Adrenal gland (tissue), 12 donors: ENCODE data around the gene FAIM2. TPM values are rescaled to one million over a fixed set of nuclear protein-coding genes. Genes with fewer than 3 reads are reported as not detected.

Experiments
- DNase-seq, 7 donors: peaks; one replicate each; pipeline ENCODE4 v3.0.0-alpha.2; 2019 to 2020
- H3K27ac ChIP-seq, 5 donors: fragments of 200-600 bp; sonication (generic) in 4 of 5; 1 replicate in 3 of 5; 2 replicates in 2 of 5; pipeline versions ENCODE4 v1.5.1 to v1.8.0; 2016 to 2020; ENCODE audit warnings: mild to moderate bottlenecking in 1 of 5
- H3K27me3 ChIP-seq: fragments of 200-600 bp; 2 replicates; pipeline ENCODE4 v1.8.0; 2021
- H3K36me3 ChIP-seq, 2 donors: fragments of 200-600 bp; replicated peaks in 1 of 2; 1 replicate in 1 of 2; 2 replicates in 1 of 2; pipeline versions ENCODE4 v1.5.1 to v1.8.0; 2018 to 2022
- H3K4me1 ChIP-seq, 2 donors: fragments of 200-600 bp; replicated peaks in 1 of 2; 1 replicate in 1 of 2; 2 replicates in 1 of 2; pipeline versions ENCODE4 v1.5.1 to v1.8.0; 2018 to 2021
- H3K4me3 ChIP-seq, 4 donors: fragments of 200-600 bp; sonication (generic) in 3 of 4; one replicate each; pipeline ENCODE4 v1.5.1; 2016 to 2018
- H3K9me3 ChIP-seq, 3 donors: fragments of 200-600 bp; sonication (generic) in 1 of 3; replicated peaks in 1 of 3; 1 replicate in 2 of 3; 2 replicates in 1 of 3; pipeline versions ENCODE4 v1.5.1 to v1.8.0; 2016 to 2021
- POLR2A ChIP-seq, 2 donors: fragments of 450-650 bp; IDR thresholded peaks; one replicate each; pipeline ENCODE4 v1.6.1; 2017; ENCODE audit warnings: antibody characterized with exemption in 2 of 2, mild to moderate bottlenecking in 2 of 2, moderate library complexity in 1 of 2
- WGBS, 4 donors: extraction: QIAGEN DNeasy Blood & Tissue Kit in 2 of 4; methylation state at CpG; one replicate each; pipeline versions ENCODE4 v1.1.5 to v1.1.7; 2013 to 2017; 5-methylcytosine and 5-hydroxymethylcytosine counted together
- intact Hi-C, 2 donors: fragments of 100-400 bp; cut with DNase I; formaldehyde crosslinking; loops; one replicate each; pipeline versions ENCODE4 v1.14.1 to v1.15.0; 2022 to 2023
- polyA plus RNA-seq, 3 donors: library from polyadenylated mRNA; stranded (reverse); fragments of 200-250 nt in 2 of 3; fragments of 350-450 nt in 1 of 3; fragmentation: Illumina TruSeq in 1 of 3; extraction: RNeasy Lipid Tissue Mini Kit (QIAGEN cat#74804) in 1 of 3; gene quantifications; one replicate each; pipeline ENCODE4 v1.2.3, GENCODE V29; 2013 to 2014
- total RNA-seq, 9 donors: library from RNA; depleted of rRNA in 4 of 9; stranded (reverse); fragments of >200 nt in 4 of 9; fragments of 120-200 nt in 1 of 9; fragmentation: NEBNext Ultra II Directional in 1 of 9; extraction: Animal tissue kit (Norgen Biotek cat#: 25700) in 1 of 9; gene quantifications; one replicate each; pipeline versions ENCODE4 v1.1.0 to v1.2.4, GENCODE V29; 2013 to 2023
- TF ChIP-seq, protein P1 (sequence below), 6 experiments: fragments of 450-650 bp in 4 of 6; fragments of 200-600 bp in 2 of 6; sonication (generic) in 1 of 6; IDR thresholded peaks; 1 replicate in 5 of 6; 2 replicates in 1 of 6; pipeline versions ENCODE4 v1.5.1 to v1.8.0; 2016 to 2021; ENCODE audit warnings: antibody characterized with exemption in 6 of 6, mild to moderate bottlenecking in 2 of 6, moderate library complexity in 1 of 6
- donor health status: healthy with polysubstance abuse.
- donor health status: Bipolar disorder and iron deficiency.
- donor health status: DM: yes; HTN: yes; CAD: no.
- donor health status: DM: no; HTN: no; CAD: no.
- donor health status: DM: no; HTN: no; CAD: no.
- donor health status: DM: yes; HTN: yes; CAD: no.

FAIM2 gene
- total and polyA plus RNA-seq, 12 donors: 0.35 to 50.8 (median 8.7) TPM

DNA sequence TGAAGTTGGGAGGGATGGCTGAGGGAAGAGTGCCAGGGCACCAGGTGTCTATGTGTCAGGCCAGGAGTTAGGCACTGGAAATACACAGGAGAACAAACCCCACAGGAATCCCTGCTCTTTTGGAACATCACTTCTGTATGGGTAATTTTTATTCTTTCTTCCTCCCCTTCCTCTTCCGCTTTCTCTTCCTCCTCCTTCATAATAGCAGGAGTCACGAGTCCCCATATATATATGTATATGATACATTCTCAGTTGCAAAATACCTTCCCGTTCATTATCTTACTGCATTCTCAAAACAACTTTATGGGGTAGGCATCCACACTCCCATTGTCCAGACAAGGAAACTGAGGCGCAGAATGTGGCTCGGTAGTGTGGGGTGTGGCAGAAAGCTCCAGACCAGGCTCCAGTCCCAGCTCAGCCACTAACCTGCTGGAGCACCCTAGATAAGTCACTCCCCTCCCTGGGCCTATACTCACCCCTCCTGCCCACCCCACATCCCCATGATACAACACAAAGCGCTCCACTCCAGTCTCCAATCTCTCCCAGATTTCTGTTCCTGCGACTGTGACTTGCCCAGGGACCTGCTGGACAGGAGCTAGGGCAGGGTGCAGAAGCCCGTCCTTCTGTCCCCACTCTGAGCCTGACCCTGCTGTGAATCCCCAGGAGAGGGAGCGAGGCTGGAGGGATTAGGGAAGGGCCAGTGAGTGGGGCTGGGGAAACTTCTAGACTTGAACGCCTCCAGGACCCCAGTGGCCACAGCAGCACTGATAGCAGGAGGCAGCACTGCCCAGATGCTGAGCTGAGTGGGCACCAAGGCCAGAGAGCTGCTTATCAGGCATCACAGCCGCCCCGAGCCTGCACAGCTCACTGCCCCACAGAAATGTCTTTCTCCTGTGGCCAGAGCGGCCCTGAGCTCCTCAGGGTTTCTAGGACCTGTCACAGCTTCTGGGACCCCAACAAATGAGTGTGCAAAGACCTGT, 45.5 kb upstream of the FAIM2 start:
- intact Hi-C loops: no loop called here
- 77 to 91% (median 78%) methylated on average over 9 to 13 of the region's 13 CpGs for WGBS, 4 donors
- Histone ChIP-seq H3K36me3 (no peaks in the 10 kb centered on the region), H3K9me3 (no peaks in the 10 kb centered on the region), H3K4me1 (peaks cover 0 to 35% of the 10 kb centered on the region in 2 donors), H3K4me3 (no peak overlapping the region), H3K27me3 (no peaks in the 10 kb centered on the region), H3K27ac (no peak overlapping the region)
- no peak for DNase-seq
- no peak for TF ChIP-seq POLR2A (IDR thresholded peaks at IDR 0.05)
- TF ChIP-seq, protein P1, sequence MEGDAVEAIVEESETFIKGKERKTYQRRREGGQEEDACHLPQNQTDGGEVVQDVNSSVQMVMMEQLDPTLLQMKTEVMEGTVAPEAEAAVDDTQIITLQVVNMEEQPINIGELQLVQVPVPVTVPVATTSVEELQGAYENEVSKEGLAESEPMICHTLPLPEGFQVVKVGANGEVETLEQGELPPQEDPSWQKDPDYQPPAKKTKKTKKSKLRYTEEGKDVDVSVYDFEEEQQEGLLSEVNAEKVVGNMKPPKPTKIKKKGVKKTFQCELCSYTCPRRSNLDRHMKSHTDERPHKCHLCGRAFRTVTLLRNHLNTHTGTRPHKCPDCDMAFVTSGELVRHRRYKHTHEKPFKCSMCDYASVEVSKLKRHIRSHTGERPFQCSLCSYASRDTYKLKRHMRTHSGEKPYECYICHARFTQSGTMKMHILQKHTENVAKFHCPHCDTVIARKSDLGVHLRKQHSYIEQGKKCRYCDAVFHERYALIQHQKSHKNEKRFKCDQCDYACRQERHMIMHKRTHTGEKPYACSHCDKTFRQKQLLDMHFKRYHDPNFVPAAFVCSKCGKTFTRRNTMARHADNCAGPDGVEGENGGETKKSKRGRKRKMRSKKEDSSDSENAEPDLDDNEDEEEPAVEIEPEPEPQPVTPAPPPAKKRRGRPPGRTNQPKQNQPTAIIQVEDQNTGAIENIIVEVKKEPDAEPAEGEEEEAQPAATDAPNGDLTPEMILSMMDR (IDR thresholded peaks at IDR 0.05): no peak

DNA sequence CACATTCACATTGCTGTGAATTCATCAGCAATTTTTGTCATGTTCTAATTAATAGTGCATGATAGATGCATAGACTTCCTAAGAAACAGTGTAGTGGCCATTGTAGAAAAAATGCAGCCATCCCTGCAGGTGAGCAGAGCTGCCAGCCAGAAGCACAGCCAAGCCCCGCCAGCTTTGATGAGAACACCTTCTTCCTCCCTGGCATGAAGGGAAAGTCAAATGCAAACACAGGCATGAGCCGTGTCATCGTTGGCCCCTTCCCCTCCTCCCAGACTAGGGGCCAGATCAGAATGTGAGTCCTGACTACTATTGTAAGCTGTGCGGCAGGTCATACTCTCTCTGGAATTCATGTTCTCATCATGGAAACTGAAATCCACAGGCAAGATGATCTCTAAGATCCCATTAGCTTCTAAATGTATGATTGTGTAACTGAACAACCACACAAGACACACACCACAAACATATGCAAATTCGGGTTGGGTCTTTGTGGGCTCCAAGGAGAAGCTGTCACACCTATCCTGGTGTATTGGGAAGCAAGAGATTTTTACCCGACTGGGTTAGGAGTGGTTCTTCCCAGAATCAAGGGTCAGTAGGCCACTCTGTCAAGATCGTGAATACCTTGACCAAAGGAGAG, 44.0 kb upstream of the FAIM2 start:
- DNase-seq: no peak
- intact Hi-C loops: no loop called here

DNA sequence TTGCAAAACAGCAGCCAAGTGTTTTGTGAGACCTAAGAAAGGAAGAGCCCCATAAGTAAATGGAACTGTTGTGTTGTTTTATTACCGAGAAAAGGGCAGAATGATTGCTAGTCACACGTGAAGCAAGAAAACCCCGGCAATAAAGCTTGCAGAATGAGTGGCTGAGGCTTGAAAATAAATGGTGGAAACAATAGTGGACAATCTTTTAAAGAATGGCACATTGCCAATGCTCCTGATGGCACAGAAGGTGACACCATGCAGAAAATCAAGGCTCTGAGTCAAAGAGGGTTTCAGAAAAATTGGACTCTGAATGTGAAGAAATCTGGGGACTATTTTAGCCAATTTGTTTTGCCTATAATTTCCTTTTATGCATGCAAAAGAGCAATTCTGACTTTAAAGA, 42.8 kb upstream of the FAIM2 start:
- H3K9me3 ChIP-seq: no peaks in the 10 kb centered on the region
- H3K27ac ChIP-seq: no peak overlapping the region
- TF ChIP-seq POLR2A (IDR thresholded peaks at IDR 0.05): no peak
- TF ChIP-seq, protein P1 (IDR thresholded peaks at IDR 0.05): no peak
- no peak overlapping the region for H3K4me3 ChIP-seq
- peaks cover 0 to 35% of the 10 kb centered on the region in 2 donors for H3K4me1 ChIP-seq
- DNase-seq: no peak
- H3K27me3 ChIP-seq: no peaks in the 10 kb centered on the region
- intact Hi-C loops: no loop called here
- 78 to 85% (median 83%) methylated on average over 3 of the region's 3 CpGs for WGBS, 4 donors
- no peaks in the 10 kb centered on the region for H3K36me3 ChIP-seq

More for the DNA sequence above, 44.0 kb upstream of the FAIM2 start:
- TF ChIP-seq POLR2A (IDR thresholded peaks at IDR 0.05): no peak
- TF ChIP-seq, protein P1 (IDR thresholded peaks at IDR 0.05): no peak
- WGBS, 4 donors: 84 to 86% (median 86%) methylated on average over 7 of the region's 7 CpGs
- H3K4me1 ChIP-seq: peaks cover 0 to 35% of the 10 kb centered on the region in 2 donors
- H3K27ac ChIP-seq: no peak overlapping the region
- H3K27me3 ChIP-seq: no peaks in the 10 kb centered on the region
- H3K36me3 ChIP-seq: no peaks in the 10 kb centered on the region
- H3K9me3 ChIP-seq: no peaks in the 10 kb centered on the region
- no peak overlapping the region for H3K4me3 ChIP-seq

DNA sequence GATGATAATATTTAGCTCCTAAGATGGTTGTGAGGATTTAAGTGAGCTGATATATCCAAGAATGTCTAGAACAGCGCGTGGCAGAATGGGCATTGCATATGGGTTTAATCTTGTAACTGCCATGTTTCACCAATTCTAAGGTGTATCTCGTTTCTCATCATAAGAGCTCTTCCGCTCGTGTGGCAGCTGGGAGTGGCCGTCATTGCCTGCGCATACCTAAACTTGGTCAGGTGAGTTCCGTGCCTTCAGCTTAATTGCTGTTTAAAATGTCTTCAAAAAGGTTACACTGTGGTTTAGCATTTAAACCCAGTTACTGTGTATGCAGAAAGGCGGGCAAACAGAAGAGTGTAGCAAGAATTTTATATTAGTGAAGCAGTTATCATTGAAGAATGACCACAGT, 42.4 kb upstream of the FAIM2 start:
- H3K27ac ChIP-seq: peak overlapping the region in 3 of 5 donors; percentile 3 to 81 (median 72)
- 87 to 92% (median 92%) methylated on average over 9 of the region's 9 CpGs for WGBS, 4 donors
- H3K36me3 ChIP-seq: no peaks in the 10 kb centered on the region
- H3K4me1 ChIP-seq: peaks cover 0 to 34% of the 10 kb centered on the region in 2 donors
- TF ChIP-seq POLR2A (IDR thresholded peaks at IDR 0.05): no peak
- TF ChIP-seq, protein P1 (IDR thresholded peaks at IDR 0.05): no peak
- intact Hi-C loops: no loop called here
- no peak overlapping the region for H3K4me3 ChIP-seq
- H3K27me3 ChIP-seq: no peaks in the 10 kb centered on the region
- no peak for DNase-seq
- no peaks in the 10 kb centered on the region for H3K9me3 ChIP-seq
